HK-2 (cell line): Measurements from ENCODE around the gene TBX4.
"Not testable (repeated sequence)": the region's sequence is repeated elsewhere in the genome, so short reads cannot be mapped to it uniquely, and the experiment has no call there.

Experiments used
- DNase-seq: peaks from one replicate; pipeline ENCODE4 v3.0.0-alpha.2; 2018; ENCODE audit not compliant: unreplicated experiment

The TBX4 gene

DNA sequence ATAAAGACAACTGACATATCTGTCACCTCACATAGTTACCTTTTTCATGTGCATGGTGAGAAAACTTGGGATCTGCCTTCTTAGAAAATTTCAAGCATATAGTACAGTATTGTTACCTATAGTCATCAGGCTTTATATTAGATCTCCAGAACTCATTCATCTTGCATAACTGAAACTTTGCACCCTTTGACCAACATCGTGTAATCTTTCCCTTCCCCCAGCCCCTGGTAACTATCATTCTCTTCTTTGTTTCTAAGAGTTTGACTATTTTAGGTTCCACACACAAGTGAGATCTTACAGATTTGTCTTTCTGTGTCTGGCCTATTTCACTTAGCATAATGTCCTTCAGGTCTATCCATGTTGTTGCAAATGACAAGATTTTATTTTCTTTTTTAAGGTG lies 22.9 kb upstream of the TBX4 start:
- no peak for DNase-seq

DNA sequence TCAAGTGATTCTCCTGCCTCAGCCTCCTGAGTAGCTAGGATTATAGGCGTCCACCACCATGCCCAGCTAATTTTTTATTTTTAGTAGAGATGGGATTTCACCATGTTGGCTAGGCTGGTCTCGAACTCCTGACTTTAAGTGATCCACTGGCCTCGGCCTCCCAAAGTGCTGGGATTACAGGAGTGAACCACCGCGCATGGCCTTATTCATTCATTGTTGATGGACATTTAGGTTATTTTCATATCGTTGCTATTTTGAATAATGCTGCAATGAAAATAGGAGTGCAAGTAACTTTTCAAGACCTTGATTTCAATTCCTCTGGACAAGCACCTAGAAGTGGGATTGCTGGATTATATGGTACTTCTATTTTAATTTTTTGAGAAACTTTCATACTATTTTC lies 22.4 kb upstream of the TBX4 start:
- DNase-seq = not testable (repeated sequence)

DNA sequence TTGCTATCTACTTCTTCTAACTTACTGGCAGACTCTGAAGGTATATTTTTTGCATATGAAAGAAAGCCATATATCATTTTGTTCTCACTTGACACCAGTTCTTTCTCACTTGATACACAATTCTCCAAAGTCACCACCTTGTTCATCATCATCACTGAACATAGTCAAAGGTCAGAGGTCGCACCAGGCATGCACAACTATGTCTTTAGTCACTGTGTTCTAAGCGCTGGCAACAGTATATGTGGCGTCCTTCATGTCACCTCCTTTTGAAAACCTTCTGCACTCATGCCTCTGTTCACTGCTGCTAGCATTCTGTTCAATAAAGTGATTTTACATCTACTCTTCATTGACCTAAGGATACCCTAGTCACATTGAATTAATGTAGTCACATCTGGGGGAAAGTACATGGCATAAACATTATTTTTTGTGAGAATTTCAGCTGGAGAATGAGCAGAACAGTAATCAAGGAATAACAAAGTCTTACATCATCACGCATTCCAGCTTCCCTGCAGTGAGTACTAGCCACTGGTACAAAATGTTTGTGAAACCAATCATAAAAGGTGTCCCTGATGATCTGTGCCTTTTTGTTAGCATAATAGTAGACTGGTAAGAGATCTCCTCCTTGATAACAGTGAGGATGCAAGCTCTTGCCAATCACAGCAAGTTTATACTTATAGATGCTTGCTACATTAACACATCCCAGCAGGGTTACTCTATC lies 20.5 kb upstream of the TBX4 start:
- no peak for DNase-seq

DNA sequence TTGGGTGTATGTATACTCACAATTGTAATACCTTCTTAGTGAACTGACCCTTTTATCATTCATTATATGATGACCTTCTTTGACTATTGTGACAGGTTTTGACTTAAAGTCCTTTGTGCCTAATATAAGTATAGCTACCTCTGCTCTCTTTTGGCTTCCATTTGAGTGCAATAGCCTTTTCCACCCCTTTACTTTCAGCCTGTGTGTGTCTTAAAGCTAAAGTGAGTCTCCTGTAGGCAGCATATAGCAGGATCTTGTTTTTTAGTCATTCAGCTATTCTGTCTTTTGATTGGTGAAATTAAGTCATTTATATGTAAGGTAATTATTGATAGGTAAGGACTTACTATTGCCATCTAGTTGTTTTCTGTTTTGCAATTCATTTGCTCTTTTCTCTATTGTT lies 15.9 kb upstream of the TBX4 start:
- no peak for DNase-seq

DNA sequence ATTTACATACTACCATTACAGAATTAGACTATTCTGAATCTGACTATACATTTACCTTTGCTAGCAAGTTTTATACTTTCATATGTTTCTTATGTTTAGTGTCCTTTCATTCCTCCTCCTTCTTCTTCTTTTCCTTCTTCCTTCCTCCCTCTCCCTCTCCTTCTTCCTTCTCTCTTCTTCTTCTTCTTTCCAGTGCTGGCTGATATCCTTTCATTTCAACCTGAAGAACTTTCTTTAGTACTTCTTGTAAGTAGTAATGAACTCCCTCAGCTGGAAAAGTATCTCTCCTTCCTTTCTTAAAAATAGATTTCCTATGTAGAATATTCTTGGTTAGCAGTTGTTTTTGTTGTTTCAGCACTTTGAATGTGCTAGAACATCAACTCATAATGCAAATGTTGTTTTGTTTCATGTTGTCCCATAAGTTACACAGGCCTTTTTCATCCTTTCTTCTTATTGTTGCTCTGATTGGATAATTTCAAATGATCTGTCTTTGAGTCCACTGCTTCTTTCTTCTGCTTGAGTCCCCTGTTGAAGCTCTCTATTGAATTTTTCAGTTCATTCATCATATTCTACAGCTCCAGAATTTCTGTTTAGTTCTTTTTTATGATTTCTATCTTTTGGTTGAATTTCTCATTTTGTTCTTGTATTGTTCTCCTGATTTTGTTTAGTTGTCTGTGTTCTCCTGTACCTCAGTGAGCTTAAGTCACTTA lies 15.1 kb upstream of the TBX4 start:
- DNase-seq = no peak

DNA sequence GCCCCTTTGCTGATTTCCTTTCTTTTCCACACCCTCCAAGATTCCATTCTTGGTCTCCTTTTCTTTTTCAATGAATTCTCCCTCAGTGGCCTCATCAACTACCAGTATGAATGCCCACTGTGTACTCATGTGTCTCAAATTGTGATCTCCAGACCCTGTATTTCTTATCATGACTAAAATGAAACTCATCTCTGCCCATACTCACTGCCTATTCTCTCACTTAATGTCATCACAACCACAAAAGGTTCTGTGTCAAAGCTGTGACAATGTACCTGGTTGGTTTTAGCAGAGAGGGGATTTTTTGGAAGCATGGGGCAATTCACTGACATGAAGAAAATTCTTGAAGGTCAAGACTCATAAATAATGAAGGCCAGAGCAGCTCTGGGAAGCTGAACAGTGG lies 11.5 kb upstream of the TBX4 start:
- no peak for DNase-seq

DNA sequence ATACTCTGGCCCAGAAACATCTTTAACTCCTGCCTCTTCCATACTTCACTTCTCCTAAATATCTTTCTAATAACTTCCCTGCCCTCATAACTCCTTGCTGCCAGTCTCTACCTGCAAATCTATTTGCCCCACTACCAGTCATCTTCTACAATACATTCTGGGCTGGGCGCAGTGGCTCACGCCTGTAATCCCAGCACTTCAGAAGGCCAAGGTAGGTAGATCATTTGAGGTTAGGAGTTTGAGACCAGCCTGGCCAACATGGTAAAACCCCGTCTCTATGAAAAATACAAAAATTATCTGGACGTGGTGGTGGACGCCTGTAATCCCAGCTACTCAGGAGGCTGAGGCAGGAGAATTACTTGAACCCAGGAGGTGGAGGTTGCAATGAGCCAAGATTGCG lies 10.7 kb upstream of the TBX4 start:
- DNase-seq = not testable (repeated sequence)

DNA sequence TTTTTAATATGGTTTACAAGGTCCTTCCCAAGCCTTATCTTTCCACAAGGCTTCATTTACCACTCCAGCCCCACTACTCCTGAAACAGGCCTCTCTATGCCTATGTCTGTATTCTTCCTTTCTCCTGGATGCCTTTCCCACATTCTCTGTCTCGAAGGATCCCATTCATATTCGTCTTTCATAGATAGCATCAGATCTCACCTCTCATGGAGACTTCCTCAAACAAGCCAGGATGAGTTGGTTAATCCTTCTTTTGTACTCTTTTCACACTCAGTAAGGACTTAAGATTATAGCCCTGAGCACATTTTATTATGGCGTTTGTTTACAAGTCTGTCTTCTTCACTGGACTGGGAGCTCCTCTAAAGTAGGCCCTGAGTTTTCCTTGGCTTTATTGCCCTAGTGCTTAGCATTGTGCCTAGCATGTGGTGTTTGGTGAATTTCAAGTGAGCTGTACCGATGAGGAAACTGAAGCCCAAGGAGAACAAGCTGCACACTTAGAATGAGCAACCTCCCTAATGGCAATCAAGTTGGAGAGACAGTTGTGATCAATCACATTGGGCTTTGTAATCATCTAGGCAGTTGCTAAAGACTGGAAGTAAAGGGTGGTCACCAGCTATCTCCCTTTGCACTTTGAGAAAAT lies 10.0 kb upstream of the TBX4 start:
- DNase-seq = no peak

DNA sequence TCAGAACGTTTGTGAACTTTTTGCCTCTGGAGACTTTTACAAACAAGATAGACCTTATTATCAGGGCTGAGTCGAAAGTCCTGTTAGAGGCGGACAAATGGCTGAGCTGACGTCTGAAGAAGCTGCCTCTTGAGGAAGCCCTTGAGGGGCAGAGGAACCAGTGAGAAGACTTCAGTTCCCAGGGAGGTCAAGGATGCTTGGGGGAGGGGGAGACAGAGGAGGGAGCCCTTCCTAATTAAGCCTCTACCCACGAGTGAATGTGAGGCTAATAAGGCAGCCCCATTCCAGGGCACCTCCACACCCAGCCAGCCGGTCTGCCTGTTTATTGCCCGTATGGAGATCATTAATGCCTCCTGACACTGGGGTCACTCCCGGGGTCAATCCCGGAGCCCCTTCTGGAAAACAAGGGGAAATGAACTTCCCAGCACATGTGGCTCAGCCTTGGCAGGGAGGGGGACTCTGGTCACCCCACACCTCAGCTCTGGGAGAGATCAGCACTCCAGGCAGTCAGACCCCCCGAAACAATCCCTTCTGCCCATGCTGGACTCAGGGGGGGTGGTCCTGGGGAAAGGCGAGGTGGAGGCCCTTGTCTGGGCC lies 9.2 kb upstream of the TBX4 start:
- DNase-seq = no peak

DNA sequence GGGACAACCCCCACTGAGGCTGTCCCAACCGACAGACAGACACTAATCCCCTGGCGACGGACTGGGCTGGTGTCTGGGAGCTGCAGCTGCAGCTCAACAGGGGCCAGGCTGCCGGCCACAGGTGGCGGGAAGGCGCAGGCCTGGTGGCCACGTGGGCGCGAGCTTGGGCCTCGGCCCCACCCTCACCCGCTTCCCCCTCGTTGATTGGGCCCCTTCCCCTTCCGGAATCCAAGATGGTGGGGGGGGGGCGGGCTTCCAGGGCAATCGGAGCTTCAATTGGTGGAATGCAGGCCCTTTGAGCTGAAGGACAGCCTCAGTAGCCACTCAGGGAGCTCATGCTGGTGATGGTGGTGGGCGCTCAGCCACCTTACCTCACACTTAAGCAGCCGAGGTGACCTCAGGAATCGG lies 8.7 kb upstream of the TBX4 start:
- DNase-seq = no peak

DNA sequence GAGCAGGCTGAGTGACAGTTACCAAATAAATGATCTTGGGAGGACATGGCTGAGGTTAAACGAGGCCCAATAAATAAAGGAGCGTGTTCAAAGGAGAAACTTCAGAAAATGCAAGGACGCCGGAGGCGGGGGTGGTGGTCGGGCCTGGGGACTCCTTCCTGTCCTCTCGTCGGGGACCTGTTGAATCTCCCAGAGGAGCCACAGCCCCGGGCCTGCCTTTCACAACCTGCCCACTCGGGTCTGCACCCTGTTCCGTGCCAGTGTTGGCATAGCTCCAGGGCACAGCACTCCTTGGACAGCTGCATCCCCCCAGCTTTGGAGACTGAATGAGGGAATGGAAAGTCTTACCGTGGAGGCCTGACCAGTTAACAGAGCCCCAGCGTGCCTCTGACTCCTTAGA lies 8.1 kb upstream of the TBX4 start:
- no peak for DNase-seq

DNA sequence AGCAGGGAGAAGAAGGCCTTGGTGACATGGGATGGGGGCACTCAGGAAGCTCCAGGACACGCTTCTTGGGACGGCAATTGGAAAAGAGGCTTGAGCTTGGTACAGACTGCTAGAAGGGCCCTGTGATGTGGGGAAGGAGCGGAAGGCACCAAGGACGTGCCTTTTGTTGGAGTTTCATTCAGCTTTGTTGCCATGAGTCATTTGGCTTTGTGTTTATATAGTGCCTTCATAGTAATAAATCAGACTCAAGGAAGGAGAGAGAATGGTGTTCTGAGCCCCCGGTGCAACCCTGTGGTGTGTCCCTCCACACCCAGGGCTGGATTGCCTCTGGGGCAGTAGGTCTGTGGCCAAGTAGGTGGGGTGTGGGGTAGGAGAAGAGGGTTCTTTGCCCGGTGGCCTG lies 7.4 kb upstream of the TBX4 start:
- no peak for DNase-seq

DNA sequence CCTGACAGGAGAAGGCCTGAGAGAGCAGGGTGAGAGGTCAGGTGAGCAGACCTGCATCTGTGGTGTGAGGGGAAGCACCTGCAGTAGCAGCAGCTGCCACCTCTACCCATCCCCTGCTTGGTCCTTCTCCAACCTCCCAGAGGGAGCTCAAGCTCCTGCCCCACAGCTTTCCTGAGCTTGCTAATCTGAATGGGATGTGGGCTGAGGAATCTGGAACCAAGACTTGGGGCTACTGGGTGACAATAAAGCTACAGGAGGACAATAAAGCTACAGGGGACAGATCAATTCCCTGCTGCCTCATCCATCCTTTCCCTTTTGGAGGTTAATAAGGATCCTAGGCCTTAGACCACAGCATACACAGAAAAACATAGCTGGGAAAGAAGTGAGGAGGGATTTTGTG lies 4.9 kb upstream of the TBX4 start:
- no peak for DNase-seq

DNA sequence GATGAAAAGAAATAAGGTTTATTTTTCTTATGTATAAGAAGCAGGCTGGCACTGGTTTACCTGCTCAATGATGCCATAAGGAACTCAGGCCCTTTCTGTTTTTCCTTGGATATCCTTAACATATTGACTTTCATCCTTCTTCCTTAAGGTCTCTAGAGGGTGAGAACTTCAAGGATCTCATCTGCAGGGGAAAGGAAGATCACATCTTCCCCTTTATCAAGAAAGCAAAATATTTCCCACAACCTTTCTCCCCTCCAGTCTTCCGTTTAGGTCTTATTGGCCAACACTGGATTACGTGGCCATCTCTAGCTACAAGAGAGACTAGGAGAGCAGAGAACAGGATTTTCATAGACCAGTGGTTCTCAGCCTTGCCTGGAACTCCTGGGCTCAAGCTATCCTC lies 4.2 kb upstream of the TBX4 start:
- DNase-seq = no peak

DNA sequence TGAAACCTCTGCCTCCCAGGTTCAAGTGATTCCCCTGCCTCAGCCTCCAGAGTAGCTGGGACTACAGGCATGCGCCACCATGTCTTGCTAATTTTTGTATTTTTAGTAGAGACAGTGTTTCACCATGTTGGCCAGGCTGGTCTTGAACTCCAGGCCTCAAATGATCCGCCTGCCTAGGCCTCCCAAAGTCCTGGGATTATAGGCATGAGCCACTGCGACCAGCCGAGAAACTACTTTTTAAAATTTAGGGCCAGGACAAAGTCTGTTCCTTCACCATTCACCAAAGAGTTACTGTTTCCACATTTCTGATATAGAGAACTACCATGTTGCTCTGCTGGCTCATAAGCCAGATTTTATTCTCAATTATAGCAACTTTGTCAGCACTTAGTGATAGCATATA lies 3.1 kb upstream of the TBX4 start:
- not testable (repeated sequence) for DNase-seq

DNA sequence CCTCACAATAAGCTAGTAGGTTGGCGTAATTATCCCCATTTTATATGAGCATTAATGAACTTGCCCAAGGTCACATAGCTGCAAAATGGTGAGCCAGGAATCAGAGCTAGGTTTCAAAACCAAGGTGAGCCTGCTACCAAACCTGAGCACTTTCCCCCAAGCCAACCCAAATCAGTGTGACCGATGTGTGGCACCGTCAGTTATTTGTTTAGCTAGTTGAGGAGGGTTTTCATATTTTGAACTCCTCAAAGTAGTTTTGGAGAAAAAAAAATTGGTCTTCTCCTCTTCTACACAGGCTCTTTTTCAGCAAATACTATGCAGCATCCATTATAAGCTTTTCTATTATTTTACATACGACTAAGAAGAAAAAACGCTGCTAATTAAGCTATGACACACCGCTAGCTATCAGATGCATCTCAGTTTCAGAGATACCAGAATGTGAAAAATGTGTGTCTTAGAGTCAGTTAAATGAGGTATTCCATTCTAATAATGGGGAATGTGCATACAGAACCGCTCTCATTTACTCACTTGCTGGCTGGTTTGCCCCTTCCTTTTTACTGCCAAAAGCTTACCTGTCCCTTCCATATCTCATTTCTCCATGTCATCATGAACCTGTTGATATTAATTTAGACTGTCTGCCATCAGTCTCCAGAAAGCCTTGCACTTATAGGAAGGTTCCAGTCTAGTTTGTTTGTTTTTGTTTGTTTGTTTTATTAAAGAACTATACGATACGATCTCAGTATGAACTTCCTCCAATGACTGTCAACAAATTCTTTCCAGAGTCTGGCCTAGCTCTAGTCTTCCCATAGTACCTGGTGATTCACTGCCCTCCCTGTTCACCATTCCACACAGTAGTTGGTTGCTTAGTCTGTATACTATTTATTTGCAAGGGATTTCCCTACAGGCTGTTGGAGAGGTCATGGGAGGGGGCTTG lies 2.2 kb upstream of the TBX4 start:
- no peak for DNase-seq

DNA sequence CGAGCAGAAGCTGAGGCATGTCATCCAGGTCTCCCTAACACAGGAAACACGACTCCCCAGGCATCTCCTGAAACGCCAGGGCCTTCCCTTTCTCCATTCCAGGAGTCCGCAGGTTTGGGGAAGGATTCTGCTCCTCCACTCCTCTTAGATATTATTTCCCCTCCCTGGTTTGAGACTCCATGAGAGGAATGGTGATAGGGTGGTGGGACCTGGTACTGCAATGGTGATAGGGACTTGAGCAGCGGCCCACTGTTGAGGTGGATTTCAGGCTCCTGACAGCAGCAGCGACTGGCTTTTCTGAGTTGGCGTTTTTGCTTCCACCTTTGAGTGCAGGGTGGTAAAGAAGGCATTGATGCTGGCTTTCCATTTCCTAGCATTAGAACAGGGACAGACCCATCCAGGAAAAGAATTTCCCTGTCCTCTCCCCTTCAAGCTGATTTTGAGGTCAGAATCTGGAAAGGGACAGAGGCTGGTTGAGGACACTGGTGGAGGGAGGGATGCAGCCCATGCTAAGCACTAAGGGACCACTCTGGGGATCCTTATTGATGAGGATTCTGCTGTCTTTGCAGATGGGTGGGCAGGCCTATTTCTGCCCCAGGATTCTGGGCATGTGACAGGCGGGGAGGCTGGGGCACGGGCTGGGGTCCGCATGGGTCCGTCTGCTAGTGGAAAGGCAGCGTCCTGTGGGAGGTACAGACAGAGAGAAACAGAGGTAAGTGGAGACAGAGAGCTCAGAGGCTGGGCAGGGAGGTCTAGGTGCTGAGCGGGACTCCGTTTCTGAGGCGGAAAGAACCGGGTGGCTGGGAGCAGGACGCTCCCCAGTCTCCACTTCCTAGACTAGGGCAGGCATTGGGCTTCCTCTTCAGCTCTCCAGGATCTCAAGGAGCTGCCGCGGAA lies 1.3 kb upstream of the TBX4 start:
- DNase-seq = no peak

DNA sequence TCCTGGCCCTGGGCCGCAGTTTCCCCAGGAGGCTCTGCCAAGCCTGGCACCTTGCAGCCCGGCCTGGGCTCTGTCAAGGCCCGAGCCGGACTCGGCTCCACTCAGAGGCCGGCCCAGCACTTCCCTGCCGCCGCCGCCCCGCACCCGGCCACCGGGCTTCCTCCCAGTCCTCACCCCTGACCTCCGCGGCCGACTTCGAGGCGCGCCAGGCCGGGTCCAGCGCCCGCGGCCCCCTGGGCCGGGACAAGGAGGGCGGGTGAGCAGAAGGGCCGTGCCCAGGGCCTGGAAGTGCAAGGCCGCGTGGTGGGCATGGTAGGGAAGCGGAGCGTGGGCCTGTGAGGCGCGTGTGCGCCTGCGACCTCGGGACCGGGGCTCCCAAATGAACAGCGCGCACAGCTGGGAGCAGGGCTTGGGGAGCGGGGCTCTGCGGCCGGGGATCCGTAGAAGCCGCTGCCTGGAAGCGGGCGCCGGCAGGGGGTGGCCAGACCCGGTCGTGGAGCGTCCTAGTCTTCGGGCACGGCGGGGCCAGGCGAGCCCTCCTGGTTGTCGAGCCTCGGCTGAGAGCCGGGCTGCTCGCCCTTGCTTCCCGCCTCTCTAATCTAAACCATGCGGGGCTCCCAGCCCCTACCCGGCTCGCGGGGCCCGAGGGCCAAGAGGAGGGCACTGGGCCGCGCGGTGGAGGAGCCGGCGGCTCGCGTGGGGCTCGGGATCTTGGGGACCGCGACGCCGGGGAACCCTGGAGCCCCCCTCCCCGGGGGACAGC lies 503 bp upstream of the TBX4 start:
- DNase-seq = no peak

DNA sequence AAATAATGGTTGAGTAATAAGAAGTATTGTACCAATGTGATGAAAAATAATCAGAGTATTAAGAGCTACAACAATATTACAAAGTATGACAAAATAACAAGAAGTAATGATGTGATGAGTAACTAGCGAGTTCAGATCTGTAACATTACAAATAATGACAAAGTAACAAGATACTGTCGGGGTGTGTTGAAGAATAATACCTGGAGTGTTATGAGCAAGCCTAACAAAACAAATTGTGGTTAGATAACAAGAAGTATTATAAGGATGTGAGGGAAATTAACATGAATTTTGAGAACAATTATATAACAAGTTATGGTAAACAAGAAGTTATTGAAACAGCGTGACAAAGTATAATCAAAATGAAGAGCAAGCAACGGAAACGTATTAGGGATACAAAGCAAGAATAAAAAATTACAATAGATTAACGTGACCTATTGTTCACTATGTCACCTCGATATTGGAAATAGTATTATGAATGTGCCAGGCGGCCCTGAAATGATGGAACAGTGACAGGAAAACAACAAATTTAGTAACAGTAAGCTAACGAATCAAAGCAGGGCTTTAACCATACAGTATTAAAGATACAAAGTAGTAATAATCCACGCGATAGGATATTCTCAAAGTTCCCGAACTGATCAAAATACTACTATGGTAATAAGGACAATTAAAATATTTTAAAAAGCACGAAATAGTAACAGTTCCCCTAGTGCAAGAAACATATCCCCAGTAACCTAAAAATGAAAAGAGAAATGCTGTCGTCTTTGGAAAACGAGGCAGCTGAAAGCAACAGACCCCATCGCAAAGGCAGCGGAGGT lies 1.6 kb downstream of the TBX4 start:
- no peak for DNase-seq
